Esophagus muscularis mucosa (tissue), 4 donors: Measurements from ENCODE around the gene ZNF268. TPM values are rescaled to one million over a fixed set of nuclear protein-coding genes. Genes with fewer than 3 reads are reported as not detected.

Experiments used
- DNase-seq: peaks from one replicate; pipeline ENCODE4 v3.0.0-alpha.2; 2017; ENCODE audit errors: extremely low spot score
- H3K27ac ChIP-seq, 4 donors: fragments of 200-600 bp; sonication (generic); replicated peaks in 1 of 4; 1 replicate in 3 of 4; 2 replicates in 1 of 4; pipeline ENCODE4 v1.5.1; 2016 to 2019; ENCODE audit warnings: mild to moderate bottlenecking in 1 of 4
- H3K27me3 ChIP-seq, 4 donors: fragments of 200-600 bp; sonication (generic); one replicate each; pipeline versions ENCODE4 v1.5.1 to v1.6.0; 2016 to 2019
- H3K36me3 ChIP-seq, 4 donors: fragments of 200-600 bp; sonication (generic); one replicate each; pipeline ENCODE4 v1.5.1; 2016 to 2019
- H3K4me1 ChIP-seq, 4 donors: fragments of 200-600 bp; sonication (generic); one replicate each; pipeline ENCODE4 v1.5.1; 2016 to 2019
- H3K4me3 ChIP-seq, 4 donors: fragments of 200-600 bp; sonication (generic); 1 replicate in 2 of 4; 2 replicates in 2 of 4; pipeline ENCODE4 v1.5.1; 2016 to 2019; ENCODE audit warnings: mild to moderate bottlenecking in 4 of 4, moderate library complexity in 1 of 4
- H3K9me3 ChIP-seq, 4 donors: fragments of 200-600 bp; sonication (generic); 1 replicate in 3 of 4; 2 replicates in 1 of 4; pipeline ENCODE4 v1.5.1; 2016 to 2019
- CTCF ChIP-seq, 3 experiments: fragments of 200-600 bp in 2 of 3; fragments of 450-650 bp in 1 of 3; sonication (generic) in 2 of 3; IDR thresholded peaks; one replicate each; pipeline ENCODE4 v1.5.1; 2017 to 2019; ENCODE audit warnings: antibody characterized with exemption in 3 of 3, mild to moderate bottlenecking in 2 of 3, moderate library complexity in 1 of 3
- EP300 ChIP-seq: sonication (generic); formaldehyde crosslinking; IDR thresholded peaks from one replicate; pipeline ENCODE4 v1.6.1; 2017; ENCODE audit warnings: antibody characterized with exemption
- POLR2A ChIP-seq: fragments of 450-650 bp; IDR thresholded peaks from one replicate; pipeline ENCODE4 v1.6.1; 2017; ENCODE audit warnings: antibody characterized with exemption, moderate library complexity, mild to moderate bottlenecking, low read depth
- POLR2AphosphoS5 ChIP-seq, 2 donors: sonication (generic); formaldehyde crosslinking; IDR thresholded peaks; one replicate each; pipeline ENCODE4 v1.6.1; 2017; ENCODE audit warnings: antibody characterized with exemption in 2 of 2
- WGBS: methylation state at CpG from one replicate; pipeline ENCODE4 v1.1.5; 2018; 5-methylcytosine and 5-hydroxymethylcytosine counted together
- intact Hi-C: fragments of 100-400 bp; cut with DNase I; formaldehyde crosslinking; loops from one replicate; pipeline ENCODE4 v1.15.1; 2023
- small RNA-seq, 3 donors: library from RNA; depleted of rRNA; stranded (forward); fragments of <200 nt; gene quantifications; one replicate each; pipeline ENCODE3, GENCODE V24; 2016
- total RNA-seq, 4 donors: library from RNA; depleted of rRNA; stranded (reverse); fragments of >200 nt; gene quantifications; one replicate each; pipeline versions ENCODE4 v1.1.0 to v1.2.1, GENCODE V29; 2016

ZNF268 gene
- total RNA-seq, 4 donors from 2014 or later: 14.1 to 37.2 (median 26.8) TPM

GRCh38 chr12:133264173-133264572 is 82.9 kb downstream of the ZNF268 start:
- peak; percentile 66 for DNase-seq
- Histone ChIP-seq H3K4me1 (no peaks in the 10 kb centered on the region), H3K27ac (no peak overlapping the region), H3K9me3 (peaks cover 0 to 5% (median 0%) of the 10 kb centered on the region in 4 donors), H3K27me3 (no peaks in the 10 kb centered on the region), H3K4me3 (no peak overlapping the region), H3K36me3 (no peaks in the 10 kb centered on the region)
- intact Hi-C loops: no loop called here
- TF ChIP-seq EP300 (no peak), CTCF (IDR thresholded peaks at IDR 0.05) (no peak), POLR2A (no peak), POLR2AphosphoS5 (IDR thresholded peaks at IDR 0.05) (no peak)
- WGBS: 82% methylated on average over 30 of the region's 33 CpGs

Small RNA genes lying within 50 kb of the gene (small RNA-seq; reads per million reads assigned to genes)
- 0 reads per million in 3 donors for gene RF00019
- gene RNU6-717P: 0 reads per million in 3 donors

Other genes starting within 250 kb of the ZNF268 start
- gene ZNF605, start 225.2 kb upstream of the ZNF268 start, total RNA-seq: 1 to 10 TPM; 5.5 to 9.0 (median 6.1) TPM
- gene ZNF26, start 195.1 kb upstream of the ZNF268 start, total RNA-seq: 10 to 100 TPM in 2 of 4 donors, 1 to 10 TPM in 2; 9.6 to 15.8 (median 10.9) TPM
- 10 to 100 TPM; 19.5 to 21.2 (median 20.7) TPM for gene ZNF84, start 144.0 kb upstream of the ZNF268 start, total RNA-seq
- gene ZNF140, start 100.6 kb upstream of the ZNF268 start, total RNA-seq: 10 to 100 TPM; 12.0 to 13.8 (median 13.1) TPM
- 1 to 10 TPM; 1.8 to 4.6 (median 2.6) TPM for gene ZNF891, start 51.2 kb upstream of the ZNF268 start, total RNA-seq
- gene ZNF10, start 50.9 kb upstream of the ZNF268 start, total RNA-seq: 10 to 100 TPM in 2 of 4 donors, 1 to 10 TPM in 2; 3.4 to 15.4 (median 9.7) TPM
- gene ANHX, start 54.4 kb downstream of the ZNF268 start, total RNA-seq: not detected